Fibroblast of villous mesenchyme (primary cell): ENCODE results near the gene PAX8. TPM values are rescaled to one million over a fixed set of nuclear protein-coding genes. Genes with fewer than 3 reads are reported as not detected.

Experiments
- DNase-seq: peaks from one replicate; pipeline ENCODE4 v3.0.0-alpha.2; 2010; ENCODE audit warnings: low read depth
- H3K4me3 ChIP-seq: 2 replicates; pipeline ENCODE4 v1.5.1; 2011; ENCODE audit warnings: low read depth, mild to moderate bottlenecking, low read length
- CTCF ChIP-seq: IDR thresholded peaks from 2 replicates; pipeline ENCODE4 v1.5.1; 2012; ENCODE audit warnings: low read depth, mild to moderate bottlenecking, low read length; ENCODE audit not compliant: insufficient read depth
- total RNA-seq: library from RNA; depleted of rRNA; stranded (reverse); fragments of >200 nt; gene quantifications from 2 replicates; pipeline ENCODE4 v1.2.3, GENCODE V29; 2012

The PAX8 gene
- total RNA-seq, 1 donor, result 1.3 TPM

GRCh38 chr2:113238871-113239839 lies 39.6 kb downstream of the PAX8 start:
- TF ChIP-seq CTCF, result no peak
- no peak for DNase-seq
- H3K4me3 ChIP-seq, result no peak overlapping the region

- TF ChIP-seq CTCF, result no peak
- H3K4me3 ChIP-seq, result peak overlapping the region; percentile 83
- DNase-seq, result no peak
These were observed 41.0 kb downstream of the PAX8 start for GRCh38 chr2:113237604-113238160.

DNA sequence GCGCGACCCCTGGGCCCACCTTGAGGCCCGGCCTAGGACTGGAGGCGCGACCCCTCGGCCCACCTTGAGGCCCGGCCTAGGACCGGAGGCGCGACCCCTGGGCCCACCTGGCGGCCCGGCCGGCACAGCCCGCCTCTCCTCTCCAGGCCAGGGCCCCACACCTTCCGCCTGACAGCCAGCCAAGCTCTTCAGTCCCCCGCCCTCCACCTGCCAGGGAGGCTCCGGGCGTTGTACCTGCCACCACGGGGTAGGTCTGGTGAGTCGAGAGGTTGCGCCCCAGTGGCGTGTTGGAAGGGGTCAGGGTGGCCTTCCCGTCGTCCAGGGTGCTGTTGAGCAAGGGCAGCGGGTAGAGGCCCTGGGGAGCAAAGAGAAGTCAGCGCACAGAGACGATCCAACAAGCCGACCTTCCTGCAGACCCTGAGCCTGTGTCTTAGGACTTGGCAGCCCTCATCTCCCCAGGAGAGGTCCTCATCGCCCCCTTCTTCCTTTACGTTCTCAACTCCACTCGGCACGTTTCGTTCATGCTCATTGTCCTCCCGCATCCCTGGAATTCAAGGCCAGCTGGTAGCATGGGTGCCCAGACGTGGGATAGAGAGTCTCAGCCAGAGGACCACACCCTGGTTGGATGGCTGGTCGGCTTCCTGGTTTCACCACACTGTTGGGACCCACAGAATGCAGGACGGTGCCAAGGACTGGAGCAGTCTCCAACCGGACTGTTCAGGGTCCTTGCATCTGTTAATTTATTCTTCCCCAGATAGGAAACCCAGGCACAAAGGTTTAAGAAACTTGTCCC lies 42.2 kb downstream of the PAX8 start:
- DNase-seq, result peak; percentile 48
- TF ChIP-seq CTCF, result no peak
- peak overlapping the region; percentile 83 for H3K4me3 ChIP-seq

- peak overlapping the region; percentile 83 for H3K4me3 ChIP-seq
- peak; percentile 87 for DNase-seq
These were observed 43.1 kb downstream of the PAX8 start for GRCh38 chr2:113235347-113236226.

DNA sequence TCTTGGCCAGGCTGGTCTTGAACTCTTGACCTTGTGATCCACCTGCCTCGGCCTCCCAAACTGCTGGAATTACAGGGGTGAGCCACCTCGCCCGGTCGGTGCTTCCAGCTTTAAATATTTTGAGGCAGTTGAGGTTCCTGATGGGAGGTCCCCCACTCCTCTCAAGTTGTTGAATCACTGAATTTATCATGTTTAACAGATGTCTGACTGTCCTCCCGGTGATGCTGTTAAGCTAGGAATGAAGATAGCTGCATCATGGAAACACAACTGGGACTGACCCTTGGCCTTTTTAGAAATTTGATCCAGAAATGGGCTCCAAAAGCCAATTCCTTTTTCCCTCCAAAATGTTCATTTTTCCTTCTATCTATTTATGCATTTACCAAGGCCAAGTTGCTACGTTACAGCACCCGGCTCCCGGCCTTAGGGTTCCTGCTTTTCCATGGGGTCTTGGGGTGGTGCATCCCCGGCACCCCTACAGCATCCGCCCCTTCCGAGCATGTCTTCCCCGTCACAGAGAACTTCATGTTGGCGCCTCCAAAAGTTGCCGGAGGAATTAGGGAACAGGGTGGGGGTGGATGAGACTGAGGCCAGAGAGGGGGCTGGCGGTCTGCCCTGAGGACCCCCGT lies 43.9 kb downstream of the PAX8 start:
- no peak for TF ChIP-seq CTCF
- DNase-seq, result no peak

GRCh38 chr2:113233593-113234550 lies 44.8 kb downstream of the PAX8 start:
- H3K4me3 ChIP-seq, result no peak overlapping the region
- no peak for DNase-seq
- TF ChIP-seq CTCF, result peak; percentile 26

More for the DNA sequence above, 43.9 kb downstream of the PAX8 start:
- H3K4me3 ChIP-seq, result peak overlapping the region; percentile 83
